Measurements from ENCODE around the gene SLC16A10. TPM values are rescaled to one million over a fixed set of nuclear protein-coding genes. Genes with fewer than 3 reads are reported as not detected.

Gene SLC16A10
- total and polyA plus RNA-seq, 2 of the 4 experiments (the other 2 are of a cell fraction), result not detected

DNA sequence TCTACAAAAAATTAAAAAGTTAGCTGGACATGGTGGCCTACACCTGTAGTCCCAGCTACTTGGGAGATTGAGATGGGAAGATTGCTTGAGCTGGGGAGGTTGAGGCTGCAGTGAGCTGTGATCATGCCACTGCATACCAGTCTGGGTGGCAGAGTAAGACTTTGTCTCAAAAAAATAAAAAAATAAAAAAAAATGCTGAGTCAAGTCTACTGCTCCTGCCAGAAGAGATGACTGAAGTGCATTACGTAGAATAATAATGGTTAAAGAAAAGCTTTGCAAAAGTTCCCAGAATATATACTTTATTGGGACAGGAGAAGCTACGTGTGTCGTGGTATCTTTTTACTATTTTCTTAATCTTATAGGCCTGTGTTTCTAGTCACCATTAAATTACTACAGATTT is 125.3 kb downstream of the SLC16A10 start:
- no peaks in the 10 kb centered on the region for H3K9me1 ChIP-seq (ENCODE audit: insufficient read depth, low read length)
- no peak overlapping the region for H3K9ac ChIP-seq (ENCODE audit: low read depth, low read length)
- H3K56ac ChIP-seq (ENCODE audit: extremely low read depth, insufficient read depth, low read length), result no peak overlapping the region
- H2BK15ac ChIP-seq (ENCODE audit: low read depth, low read length), result no peak overlapping the region
- no peak overlapping the region for H2BK5ac ChIP-seq (ENCODE audit: low read depth, low read length, poor library complexity, severe bottlenecking)
- no peaks in the 10 kb centered on the region for H3K9me3 ChIP-seq (ENCODE audit: control insufficient read depth, insufficient read depth, low read length)
- ATAC-seq (ENCODE audit: low read depth) (no peak), DNase-seq (no peak)
- no peak overlapping the region for H2AK9ac ChIP-seq (replicated peaks; ENCODE audit: low read depth, low read length, poor library complexity)
- H3K4me2 ChIP-seq (ENCODE audit: low read depth, low read length), result no peak overlapping the region
- CTCF ChIA-PET, result interaction anchor here (1.2 kb wide), 1 partner anchor 155 kb away, joined by 4 read pairs; no protein-coding TSS in a partner anchor
- no peak overlapping the region for H3K4ac ChIP-seq (ENCODE audit: low read depth, low read length)
- no peak overlapping the region for H3K4me3 ChIP-seq (ENCODE audit: insufficient read depth, low read depth, low read length)
- POLR2A ChIA-PET (ENCODE audit: unreplicated experiment), result no interaction called here
- no peak overlapping the region for H2AK5ac ChIP-seq (ENCODE audit: low read depth, low read length)
- intact Hi-C loops (cut with micrococcal nuclease), result no loop called here
- H3K36me3 ChIP-seq (ENCODE audit: control insufficient read depth, insufficient read depth, low read length), result no peaks in the 10 kb centered on the region
- H3K18ac ChIP-seq (ENCODE audit: low read depth, low read length), result no peak overlapping the region
- TF ChIP-seq NFE2L2 (IDR thresholded peaks at IDR 0.05; ENCODE audit: low read depth, low read length), result no peak
- peak; percentile 37; the same call in 1 of the 2 replicates for TF ChIP-seq MAFK (IDR thresholded peaks at IDR 0.05; ENCODE audit: low read depth, low read length)
- H2BK120ac ChIP-seq (ENCODE audit: low read depth, low read length), result no peak overlapping the region
- no peak overlapping the region for H2AFZ ChIP-seq (replicated peaks; ENCODE audit: low read length, poor library complexity)
- no peaks in the 10 kb centered on the region for H3K4me1 ChIP-seq (ENCODE audit: control insufficient read depth, insufficient read depth, low read length)
- WGBS, 2 experiments (ENCODE audit: extremely low coverage in 2 of 2, insufficient read length in 1 of 2), result no CpG with 5 or more reads among the region's 3 CpGs
- in situ Hi-C loops (cut with MboI; ENCODE audit: low sequenced_read_pairs), result loop anchor here (25.0 kb wide), 1 partner anchor 675 kb away; no protein-coding TSS in a partner anchor
- no peaks in the 10 kb centered on the region for H4K20me1 ChIP-seq (ENCODE audit: insufficient read depth, low read length)
- no peak overlapping the region for H4K8ac ChIP-seq (ENCODE audit: low read depth in 2 of 2, low read length in 2 of 2)
- no peak overlapping the region for H3K23ac ChIP-seq (ENCODE audit: low read depth, low read length)
- no TSS peak for BruUV-seq (replicated peaks)
- no peak overlapping the region for H2BK20ac ChIP-seq (ENCODE audit: low read depth, low read length)
- H3K14ac ChIP-seq (replicated peaks; ENCODE audit: low read depth, low read length), result no peak overlapping the region
- H3K79me1 ChIP-seq (ENCODE audit: low read depth in 1 of 2, low read length in 2 of 2), result no peaks in the 10 kb centered on the region
- no peaks in the 10 kb centered on the region; the same call in 1 of the 2 replicates for H3K27me3 ChIP-seq (ENCODE audit: control insufficient read depth, insufficient read depth, low read length)
- no peak overlapping the region for H4K91ac ChIP-seq (ENCODE audit: insufficient read depth, low read depth, low read length)
- dilution Hi-C loops (cut with HindIII; ENCODE audit: low sequenced_read_pairs, unreplicated experiment), result no loop called here
- H4K5ac ChIP-seq (ENCODE audit: low read depth, low read length), result no peak overlapping the region
- H3K27ac ChIP-seq (ENCODE audit: insufficient read depth, low read length), result no peak overlapping the region
